GM12878 (cell line): ENCODE measurements around the gene MAML2. TPM values are rescaled to one million over a fixed set of nuclear protein-coding genes. Genes with fewer than 3 reads are reported as not detected.

Source experiments
- EGR1 ChIP-seq, 2 experiments: IDR thresholded peaks; 1 replicate in 1 of 2; 2 replicates in 1 of 2; pipeline ENCODE4 v1.6.1; 2011 to 2012; ENCODE audit warnings: low read depth in 2 of 2, low read length in 2 of 2, borderline replicate concordance in 1 of 2, mild to moderate bottlenecking in 1 of 2, moderate library complexity in 1 of 2
- IKZF2 ChIP-seq, 2 experiments: fragments of 450-650 bp; IDR thresholded peaks; 2 replicates each; pipeline ENCODE4 v1.6.1; 2017; ENCODE audit warnings: mild to moderate bottlenecking in 2 of 2, moderate library complexity in 2 of 2
- IRF3 ChIP-seq: fragments of 450-650 bp; IDR thresholded peaks from 2 replicates; pipeline ENCODE4 v1.6.1; 2014; ENCODE audit warnings: mild to moderate bottlenecking
- JUNB ChIP-seq: IDR thresholded peaks from 2 replicates; pipeline ENCODE4 v1.6.1; 2016; ENCODE audit warnings: antibody characterized with exemption, mild to moderate bottlenecking
- MEF2B ChIP-seq: fragments of 450-650 bp; IDR thresholded peaks from 2 replicates; pipeline ENCODE4 v1.6.1; 2018; ENCODE audit warnings: mild to moderate bottlenecking, moderate library complexity; ENCODE audit not compliant: partially characterized antibody, poor library complexity, severe bottlenecking
- NR2F1 ChIP-seq: fragments of 450-650 bp; conservative IDR thresholded peaks from 2 replicates; pipeline ENCODE4 v1.6.1; 2017; ENCODE audit warnings: mild to moderate bottlenecking
- SMARCA5 ChIP-seq: fragments of 450-650 bp; IDR thresholded peaks from 2 replicates; pipeline ENCODE4 v1.6.1; 2017; ENCODE audit warnings: mild to moderate bottlenecking
- SP1 ChIP-seq: IDR thresholded peaks from one replicate; pipeline ENCODE4 v1.6.1; 2011; ENCODE audit warnings: low read depth, low read length
- polyA plus RNA-seq, 11 experiments: library from polyadenylated mRNA; depleted of rRNA in 4 of 11; unstranded in 6 of 11; stranded (reverse) in 5 of 11; fragments of >200 nt; fragmentation: Nextera tagmentation in 4 of 11; fragmentation: Illumina TruSeq in 1 of 11; extraction: Ambion mirVana in 4 of 11; extraction: Trizol in 1 of 11; gene quantifications; 1 replicate in 1 of 11; 2 replicates in 10 of 11; pipeline versions ENCODE4 v1.2.1 to v1.2.3, GENCODE V29; 2011 to 2016; ENCODE audit warnings: inconsistent platforms in 2 of 11, missing spikeins in 2 of 11, low read depth in 1 of 11
- total RNA-seq, 4 experiments: library from RNA; depleted of rRNA in 3 of 4; stranded (reverse); fragments of >200 nt in 3 of 4; fragmentation: Illumina TruSeq in 1 of 4; extraction: Trizol in 1 of 4; gene quantifications; 2 replicates each; pipeline versions ENCODE4 v1.2.1 to v1.2.3, GENCODE V29; 2013 to 2021
- TF ChIP-seq, protein P1 (sequence below): IDR thresholded peaks from 2 replicates; pipeline ENCODE4 v1.6.1; 2012; ENCODE audit warnings: low read depth, low read length, improper control_type of control experiment
- TF ChIP-seq, protein P2 (sequence below), 3 experiments: IDR thresholded peaks in 2 of 3; conservative IDR thresholded peaks in 1 of 3; 2 replicates each; pipeline ENCODE4 v1.5.1; 2011; ENCODE audit warnings: low read depth in 3 of 3, low read length in 3 of 3, mild to moderate bottlenecking in 3 of 3, control low read depth in 2 of 3, moderate library complexity in 2 of 3, inconsistent platforms in 1 of 3, mixed read lengths in 1 of 3; ENCODE audit not compliant: control insufficient read depth in 2 of 3, insufficient read depth in 1 of 3; ENCODE audit errors: extremely low read depth in 1 of 3

Gene MAML2
- total and polyA plus RNA-seq, 10 of the 15 experiments (the other 5 are each of a cell fraction or from before 2014, with no cell fraction given): 2.5 to 15.1 (median 12.0) TPM

DNA sequence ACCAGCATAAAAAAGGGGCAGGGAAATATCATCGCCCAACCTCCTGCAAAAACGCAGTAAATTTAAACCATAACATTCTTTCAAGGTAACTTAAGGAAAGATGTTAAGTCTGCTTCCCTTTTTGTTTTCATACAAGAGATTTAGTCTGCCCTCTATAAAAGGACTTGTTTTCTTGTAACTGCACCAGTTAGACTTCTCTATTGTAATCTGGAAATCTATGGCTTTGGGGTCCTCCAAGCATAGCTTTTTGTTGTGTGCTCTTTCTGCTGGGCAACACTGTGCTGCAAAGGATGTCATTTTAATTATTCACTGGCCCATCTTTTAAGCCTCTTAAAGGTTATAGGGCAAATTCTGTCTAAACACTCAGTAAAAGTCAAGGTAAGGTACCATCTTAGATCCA is 136.0 kb downstream of the MAML2 start (continued):
- no peak for TF ChIP-seq IKZF2 (IDR thresholded peaks at IDR 0.05)
- no peak for TF ChIP-seq NR2F1
- TF ChIP-seq, protein P1, sequence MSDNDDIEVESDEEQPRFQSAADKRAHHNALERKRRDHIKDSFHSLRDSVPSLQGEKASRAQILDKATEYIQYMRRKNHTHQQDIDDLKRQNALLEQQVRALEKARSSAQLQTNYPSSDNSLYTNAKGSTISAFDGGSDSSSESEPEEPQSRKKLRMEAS: no peak
- TF ChIP-seq MEF2B: no peak
- TF ChIP-seq SP1: no peak
- no peak for TF ChIP-seq JUNB
- TF ChIP-seq, protein P2, sequence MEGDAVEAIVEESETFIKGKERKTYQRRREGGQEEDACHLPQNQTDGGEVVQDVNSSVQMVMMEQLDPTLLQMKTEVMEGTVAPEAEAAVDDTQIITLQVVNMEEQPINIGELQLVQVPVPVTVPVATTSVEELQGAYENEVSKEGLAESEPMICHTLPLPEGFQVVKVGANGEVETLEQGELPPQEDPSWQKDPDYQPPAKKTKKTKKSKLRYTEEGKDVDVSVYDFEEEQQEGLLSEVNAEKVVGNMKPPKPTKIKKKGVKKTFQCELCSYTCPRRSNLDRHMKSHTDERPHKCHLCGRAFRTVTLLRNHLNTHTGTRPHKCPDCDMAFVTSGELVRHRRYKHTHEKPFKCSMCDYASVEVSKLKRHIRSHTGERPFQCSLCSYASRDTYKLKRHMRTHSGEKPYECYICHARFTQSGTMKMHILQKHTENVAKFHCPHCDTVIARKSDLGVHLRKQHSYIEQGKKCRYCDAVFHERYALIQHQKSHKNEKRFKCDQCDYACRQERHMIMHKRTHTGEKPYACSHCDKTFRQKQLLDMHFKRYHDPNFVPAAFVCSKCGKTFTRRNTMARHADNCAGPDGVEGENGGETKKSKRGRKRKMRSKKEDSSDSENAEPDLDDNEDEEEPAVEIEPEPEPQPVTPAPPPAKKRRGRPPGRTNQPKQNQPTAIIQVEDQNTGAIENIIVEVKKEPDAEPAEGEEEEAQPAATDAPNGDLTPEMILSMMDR (IDR thresholded peaks at IDR 0.05 in 2 of 3, conservative IDR thresholded peaks at IDR 0.05 in 1 of 3; ENCODE audit: control insufficient read depth in 2 of 3, extremely low read depth in 1 of 3, insufficient read depth in 1 of 3, low read depth in 3 of 3, low read length in 3 of 3): no peak
- no peak for TF ChIP-seq IRF3
- no peak for TF ChIP-seq SMARCA5
- no peak for TF ChIP-seq EGR1 (IDR thresholded peaks at IDR 0.05; ENCODE audit: borderline replicate concordance in 1 of 2, low read depth in 2 of 2, low read length in 2 of 2)
